Right kidney (tissue), 1 donor: ENCODE data around the gene CDCP1.
"Not testable (repeated sequence)": the region's sequence is repeated elsewhere in the genome, so short reads cannot be mapped to it uniquely, and the experiment has no call there.

ENCODE experiments used
- DNase-seq: peaks from one replicate; pipeline ENCODE4 v3.0.0-alpha.2; 2016

Gene CDCP1

GRCh38 chr3:45084361-45084760 lies 61.8 kb downstream of the CDCP1 start:
- DNase-seq: no peak

- DNase-seq: no peak
Observed at GRCh38 chr3:45083023-45083422, 63.2 kb downstream of the CDCP1 start.

DNA sequence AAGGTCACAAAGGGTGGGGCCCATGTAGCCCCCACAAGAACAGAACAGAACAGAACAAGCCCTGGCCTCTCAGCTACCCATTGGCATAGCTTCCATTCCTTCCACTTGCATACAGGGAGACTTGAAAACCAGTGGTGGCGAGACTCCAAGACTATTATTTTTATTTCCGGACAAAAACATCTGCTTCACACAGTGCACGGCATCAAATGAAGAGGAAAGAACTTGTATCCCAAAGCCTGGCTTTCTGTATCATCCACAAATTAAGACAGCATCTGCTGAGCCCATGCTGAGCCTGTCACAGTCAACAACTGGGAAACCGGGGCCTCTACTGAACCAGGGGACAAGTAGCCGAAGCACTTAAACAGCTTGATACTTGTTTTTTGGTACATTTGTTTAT lies 64.0 kb downstream of the CDCP1 start:
- DNase-seq: no peak

GRCh38 chr3:45081506-45082141 lies 64.6 kb downstream of the CDCP1 start:
- no peak for DNase-seq

DNA sequence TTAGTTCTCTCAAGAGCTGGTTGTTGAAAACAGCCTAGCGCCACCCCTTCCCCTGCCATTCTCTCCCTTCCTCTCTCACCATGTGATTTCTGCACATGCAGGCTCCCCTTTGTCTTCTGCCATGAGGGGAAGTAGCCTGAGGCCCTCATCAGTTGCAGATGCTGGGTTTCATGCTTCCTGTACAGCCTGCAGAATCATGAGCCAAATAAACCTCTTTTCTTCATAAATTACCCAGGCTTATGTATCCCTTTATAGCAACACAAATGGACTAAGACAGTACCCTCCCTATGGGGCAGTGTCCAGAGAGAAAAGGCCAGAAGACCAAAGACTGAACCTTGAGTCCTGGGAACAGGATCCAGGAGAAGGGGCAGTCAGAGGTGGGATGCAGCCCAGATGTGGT lies 65.4 kb downstream of the CDCP1 start:
- DNase-seq: no peak

DNA sequence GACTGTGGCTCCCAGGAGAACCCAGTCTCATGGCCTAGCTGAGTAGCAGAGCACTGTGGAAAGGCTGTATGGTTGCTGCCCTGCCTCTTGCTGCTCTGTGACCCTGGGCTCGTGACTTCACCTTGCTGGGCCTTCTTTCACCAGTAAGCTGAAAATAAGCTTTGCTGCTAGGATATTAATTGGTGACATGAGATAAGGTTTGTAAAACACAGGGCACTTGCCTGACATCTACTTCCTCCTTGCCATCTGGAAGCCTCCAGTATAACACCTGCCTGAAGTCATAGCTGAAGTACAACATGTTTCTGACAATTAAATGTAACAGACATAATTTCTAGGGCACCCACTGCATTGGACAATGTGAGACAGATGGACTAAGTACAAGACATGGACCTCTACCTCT lies 66.5 kb downstream of the CDCP1 start:
- no peak for DNase-seq

- no peak for DNase-seq
Observed at GRCh38 chr3:45078910-45079522, 67.2 kb downstream of the CDCP1 start.

DNA sequence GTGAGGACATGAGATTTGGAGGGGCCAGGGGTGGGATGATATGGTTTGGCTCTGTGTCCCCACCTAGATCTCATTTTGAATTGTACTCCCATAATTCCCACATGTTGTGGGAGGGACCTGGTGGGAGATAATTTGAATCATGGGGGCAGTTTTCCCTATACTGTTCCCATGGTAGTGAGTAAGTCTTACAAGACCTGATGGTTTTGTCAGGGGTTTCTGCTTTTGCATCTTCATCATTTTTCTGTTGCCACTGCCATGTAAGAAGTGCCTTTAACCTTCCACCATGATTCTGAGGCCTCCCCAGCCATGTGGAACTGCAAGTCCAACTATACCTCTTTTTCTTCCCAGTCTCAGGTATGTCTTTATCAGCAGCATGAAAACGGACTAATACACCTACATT lies 67.9 kb downstream of the CDCP1 start:
- not testable (repeated sequence) for DNase-seq

DNA sequence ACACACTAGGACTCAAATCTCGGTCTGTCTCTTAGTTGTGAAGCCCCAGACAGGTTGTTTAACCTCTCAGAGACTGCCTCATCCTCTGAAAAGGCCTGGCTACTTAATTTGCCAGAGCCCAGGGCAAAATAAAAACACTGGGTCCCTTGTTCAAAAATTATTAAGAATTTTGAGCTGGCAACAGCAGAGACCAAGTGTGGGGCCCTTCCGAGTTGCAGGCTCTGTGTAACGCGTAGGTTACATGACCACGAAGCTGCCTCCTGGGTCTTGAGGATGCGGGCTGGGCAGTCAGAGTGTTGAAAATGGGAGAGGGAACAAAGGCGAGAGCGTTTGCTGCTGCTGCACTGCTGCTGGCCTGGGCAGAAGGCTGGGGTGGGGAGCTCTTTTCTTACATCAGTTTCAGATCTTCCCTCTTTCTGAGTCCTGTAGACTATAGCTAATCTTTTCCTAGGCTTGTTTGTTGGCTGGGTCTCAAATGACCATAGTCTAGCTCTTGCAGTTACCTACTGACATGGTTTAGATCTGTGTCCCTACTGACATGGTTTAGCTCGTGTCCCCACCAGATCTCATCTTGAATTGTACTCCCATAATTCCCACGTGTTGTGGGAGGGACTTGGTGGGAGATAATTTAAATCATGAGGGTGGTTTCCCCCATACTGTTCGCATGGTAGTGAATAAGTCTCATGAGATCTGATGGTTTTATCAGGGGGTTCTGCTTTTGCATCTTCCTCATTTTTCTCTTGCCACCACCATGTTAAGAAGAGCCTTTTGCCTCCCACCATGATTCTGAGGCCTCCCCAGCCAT lies 70.2 kb downstream of the CDCP1 start:
- DNase-seq: no peak

- DNase-seq: no peak
Observed at GRCh38 chr3:45071075-45071474, 75.1 kb downstream of the CDCP1 start.

- DNase-seq: no peak
Observed at GRCh38 chr3:45067941-45068340, 78.2 kb downstream of the CDCP1 start.

- DNase-seq: no peak
Observed at GRCh38 chr3:45067486-45067885, 78.7 kb downstream of the CDCP1 start.

DNA sequence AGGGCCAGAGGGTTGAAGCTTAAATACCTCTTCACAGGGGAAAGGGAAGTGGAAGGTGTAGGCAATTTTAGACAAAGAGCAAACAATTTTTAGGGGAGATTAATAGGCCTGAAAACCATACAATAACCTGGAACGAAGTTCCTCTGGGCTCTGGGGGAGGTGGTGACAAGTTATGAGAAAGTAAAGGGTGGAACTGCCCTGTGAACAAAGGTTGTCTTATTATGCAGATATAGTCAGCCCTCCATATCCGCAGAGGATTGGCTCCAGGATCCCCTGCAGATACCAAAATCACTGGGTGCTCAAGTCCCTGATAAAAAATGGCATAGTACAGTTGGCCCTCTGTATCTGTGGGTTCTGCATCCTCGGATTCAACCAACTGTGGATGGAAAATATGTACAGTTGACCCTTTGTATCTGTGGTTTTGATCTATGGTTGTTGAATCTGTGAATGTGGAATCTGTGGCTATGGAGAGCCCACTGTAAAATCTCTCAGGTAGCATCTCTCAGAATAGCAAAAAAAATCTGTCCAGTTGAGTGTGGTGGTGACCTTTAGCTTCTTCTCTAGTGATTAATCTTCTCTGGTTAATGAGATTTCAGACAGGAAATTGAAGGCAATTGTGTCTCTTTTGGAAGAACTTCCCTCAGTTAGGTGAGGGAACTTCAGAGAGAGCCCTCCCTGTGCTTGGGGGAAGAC lies 79.9 kb downstream of the CDCP1 start:
- DNase-seq: no peak

DNA sequence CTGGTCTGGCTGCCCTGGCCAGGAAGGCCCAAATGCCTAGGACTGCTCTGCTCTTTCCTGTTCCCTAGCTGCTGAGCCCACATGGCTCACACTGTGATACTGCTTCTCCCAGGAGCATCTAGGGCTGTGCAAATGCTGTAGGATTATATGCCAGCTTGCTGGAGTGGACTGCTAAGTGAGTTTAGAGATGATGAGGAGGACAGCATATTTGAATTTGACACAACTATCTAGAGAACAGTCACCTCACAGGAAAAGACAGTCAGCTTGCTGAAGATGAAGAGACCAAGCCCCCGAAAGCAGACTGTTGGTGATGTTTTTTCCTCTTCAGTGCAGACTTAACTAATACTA lies 80.8 kb downstream of the CDCP1 start:
- no peak for DNase-seq

DNA sequence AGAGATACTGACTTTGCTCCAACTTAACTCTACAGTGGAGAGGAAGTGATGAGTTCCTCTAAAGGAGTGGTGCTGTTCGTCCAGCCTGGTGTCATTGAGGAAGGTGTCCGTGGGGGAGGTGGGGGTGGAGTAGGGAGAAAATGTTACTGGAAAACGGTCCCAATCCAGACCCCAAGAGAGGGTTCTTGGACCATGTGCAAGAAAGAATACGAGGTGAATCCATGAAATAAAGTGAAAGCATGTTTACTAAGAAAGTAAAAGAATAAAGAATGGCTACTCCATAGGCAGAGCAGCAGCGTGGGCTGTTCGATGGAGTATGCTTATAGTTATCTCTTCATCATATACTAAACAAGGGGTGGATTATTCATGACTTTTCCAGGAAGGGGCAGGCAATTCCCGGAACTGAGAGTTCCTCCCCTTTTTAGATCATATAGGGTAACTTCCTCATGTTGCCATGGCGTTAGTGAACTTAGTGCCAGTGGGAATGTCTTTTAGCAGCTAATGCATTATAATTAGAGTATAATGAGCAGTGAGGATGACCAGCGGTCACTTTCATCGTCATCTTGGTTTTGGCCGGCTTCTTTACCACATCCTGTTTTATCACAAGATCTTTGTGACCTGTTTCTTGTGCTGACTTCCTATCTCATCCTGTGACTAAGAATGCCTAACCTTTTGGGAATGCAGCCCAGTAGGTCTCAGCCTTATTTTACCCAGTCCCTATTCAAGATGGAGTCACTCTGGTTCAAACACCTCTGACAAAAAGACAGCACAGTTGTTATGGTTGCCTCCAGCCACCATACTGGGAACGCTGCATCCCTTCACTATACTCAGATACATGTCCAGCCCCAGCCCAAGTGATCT lies 81.4 kb downstream of the CDCP1 start:
- DNase-seq: no peak

- no peak for DNase-seq
Observed at GRCh38 chr3:45062697-45063070, 83.5 kb downstream of the CDCP1 start.

DNA sequence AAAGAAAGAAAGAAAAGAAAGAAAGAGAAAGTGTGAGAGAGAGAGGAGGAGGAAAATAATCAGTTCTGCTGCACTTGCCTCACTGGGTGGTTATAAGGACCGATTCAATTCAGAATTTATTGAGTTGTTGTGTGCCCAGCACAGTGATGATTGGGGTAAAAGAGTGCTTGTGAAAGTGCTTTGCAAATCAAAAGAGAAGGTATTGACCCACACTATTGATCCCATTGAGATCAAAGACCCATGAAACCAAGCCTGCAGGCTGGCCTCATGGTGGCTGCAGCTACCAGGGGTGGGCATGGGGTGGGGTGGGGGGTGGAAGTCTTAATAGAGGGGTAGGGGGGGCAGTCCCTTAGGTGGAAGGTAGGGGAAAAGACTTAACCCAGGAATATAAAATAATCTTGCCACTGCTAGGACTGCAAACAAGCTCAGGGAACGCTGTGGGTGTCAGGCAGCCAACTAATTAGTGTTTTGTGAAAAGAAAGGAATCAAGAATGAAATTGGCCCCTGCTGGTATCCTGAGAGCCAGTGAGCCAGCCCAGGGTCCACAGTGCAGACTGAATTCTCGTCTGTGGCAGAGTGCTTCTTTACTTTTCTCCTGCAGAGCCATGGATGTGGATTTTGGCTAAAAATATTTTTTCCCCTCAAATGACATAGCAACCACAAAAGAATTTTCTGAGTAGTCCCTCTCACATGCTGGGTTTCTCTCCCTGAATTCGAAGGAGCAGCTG lies 85.8 kb downstream of the CDCP1 start:
- no peak for DNase-seq

GRCh38 chr3:45059132-45059531 lies 87.0 kb downstream of the CDCP1 start:
- DNase-seq: no peak

DNA sequence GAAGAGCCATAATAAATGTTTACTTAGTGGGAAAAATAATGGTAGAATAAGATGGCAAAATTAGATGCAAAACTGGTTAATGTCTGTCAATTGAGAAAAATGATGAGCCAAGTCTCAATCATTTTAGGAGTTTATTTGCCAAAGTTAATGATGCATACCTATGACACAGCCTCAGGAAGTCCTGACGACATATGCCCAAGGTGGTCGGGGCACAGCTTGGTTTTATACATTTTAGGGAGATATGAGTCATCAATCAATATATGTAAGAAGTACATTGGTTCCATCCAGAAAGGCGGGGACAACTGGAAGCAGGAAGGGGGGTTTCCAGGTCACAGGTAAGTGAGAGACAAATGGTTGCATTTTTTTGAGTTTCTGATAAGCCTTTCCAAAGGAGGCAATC lies 88.6 kb downstream of the CDCP1 start:
- DNase-seq: no peak

- no peak for DNase-seq
Observed at GRCh38 chr3:45056608-45057301, 89.4 kb downstream of the CDCP1 start.
